ENCODE data around the gene TMEM100. TPM values are rescaled to one million over a fixed set of nuclear protein-coding genes. Genes with fewer than 3 reads are reported as not detected.

Gene TMEM100
- total and polyA plus RNA-seq, 2 donors (not counting 1 experiment from before 2014, with no cell fraction given) = 1.7 to 2.2 TPM

GRCh38 chr17:55689672-55690071 lies 33.0 kb downstream of the TMEM100 start:
- no peaks in the 10 kb centered on the region for H3K36me3 ChIP-seq (ENCODE audit: control insufficient read depth, insufficient read depth, low read length)
- TF ChIP-seq CTCF (conservative IDR thresholded peaks at IDR 0.05 in 1 of 2, IDR thresholded peaks at IDR 0.05 in 1 of 2; ENCODE audit: low read depth in 1 of 2, low read length in 2 of 2) (no peak), EZH2 (IDR thresholded peaks at IDR 0.05; ENCODE audit: low read length, missing control alignments) (no peak)
- peaks cover 5% of the 10 kb centered on the region for H3K27me3 ChIP-seq (ENCODE audit: control insufficient read depth, insufficient read depth, low read length)
- H2AFZ ChIP-seq (ENCODE audit: low read length) = no peak overlapping the region
- no peaks in the 10 kb centered on the region for H3K79me2 ChIP-seq (ENCODE audit: control insufficient read depth, insufficient read depth, low read length)
- H3K9ac ChIP-seq (ENCODE audit: insufficient read depth, low read length) = no peak overlapping the region
- no peak for DNase-seq (ENCODE audit: low read depth in 2 of 2)
- H3K4me2 ChIP-seq (ENCODE audit: extremely low read depth, insufficient read depth, low read length) = no peak overlapping the region
- H3K4me3 ChIP-seq (replicated peaks in 1 of 4; ENCODE audit: control extremely low read depth in 1 of 4, insufficient read depth in 1 of 4, low read depth in 3 of 4, low read length in 4 of 4) = no peak overlapping the region
- no peak overlapping the region for H3K27ac ChIP-seq (ENCODE audit: insufficient read depth, low read length)
- no peaks in the 10 kb centered on the region for H4K20me1 ChIP-seq (ENCODE audit: control insufficient read depth, extremely low read depth, insufficient read depth, low read length)
- no peaks in the 10 kb centered on the region for H3K9me3 ChIP-seq (ENCODE audit: control insufficient read depth, insufficient read depth, low read depth, low read length)
- no peaks in the 10 kb centered on the region for H3K4me1 ChIP-seq (ENCODE audit: control insufficient read depth, extremely low read depth, insufficient read depth, low read length)

- Histone ChIP-seq H3K36me3 (ENCODE audit: control insufficient read depth, insufficient read depth, low read length) (no peaks in the 10 kb centered on the region), H3K9ac (ENCODE audit: insufficient read depth, low read length) (no peak overlapping the region), H2AFZ (ENCODE audit: low read length) (no peak overlapping the region), H3K27ac (ENCODE audit: insufficient read depth, low read length) (no peak overlapping the region), H4K20me1 (ENCODE audit: control insufficient read depth, extremely low read depth, insufficient read depth, low read length) (no peaks in the 10 kb centered on the region), H3K4me2 (ENCODE audit: extremely low read depth, insufficient read depth, low read length) (no peak overlapping the region), H3K27me3 (ENCODE audit: control insufficient read depth, insufficient read depth, low read length) (peaks cover 6% of the 10 kb centered on the region), H3K4me3 (replicated peaks in 1 of 4; ENCODE audit: control extremely low read depth in 1 of 4, insufficient read depth in 1 of 4, low read depth in 3 of 4, low read length in 4 of 4) (no peak overlapping the region), H3K4me1 (ENCODE audit: control insufficient read depth, extremely low read depth, insufficient read depth, low read length) (no peaks in the 10 kb centered on the region), H3K9me3 (ENCODE audit: control insufficient read depth, insufficient read depth, low read depth, low read length) (no peaks in the 10 kb centered on the region), H3K79me2 (ENCODE audit: control insufficient read depth, insufficient read depth, low read length) (no peaks in the 10 kb centered on the region)
- DNase-seq (ENCODE audit: low read depth in 2 of 2) = no peak
- no peak for TF ChIP-seq EZH2 (IDR thresholded peaks at IDR 0.05; ENCODE audit: low read length, missing control alignments)
- no peak for TF ChIP-seq CTCF (conservative IDR thresholded peaks at IDR 0.05 in 1 of 2, IDR thresholded peaks at IDR 0.05 in 1 of 2; ENCODE audit: low read depth in 1 of 2, low read length in 2 of 2)
Measured at GRCh38 chr17:55688057-55688456, 34.6 kb downstream of the TMEM100 start.

GRCh38 chr17:55687037-55687436 lies 35.6 kb downstream of the TMEM100 start:
- no peak for TF ChIP-seq EZH2 (IDR thresholded peaks at IDR 0.05; ENCODE audit: low read length, missing control alignments)
- no peak for TF ChIP-seq CTCF (conservative IDR thresholded peaks at IDR 0.05 in 1 of 2, IDR thresholded peaks at IDR 0.05 in 1 of 2; ENCODE audit: low read depth in 1 of 2, low read length in 2 of 2)
- no peak overlapping the region for H3K9ac ChIP-seq (ENCODE audit: insufficient read depth, low read length)
- H3K27ac ChIP-seq (ENCODE audit: insufficient read depth, low read length) = no peak overlapping the region
- H4K20me1 ChIP-seq (ENCODE audit: control insufficient read depth, extremely low read depth, insufficient read depth, low read length) = no peaks in the 10 kb centered on the region
- H3K36me3 ChIP-seq (ENCODE audit: control insufficient read depth, insufficient read depth, low read length) = no peaks in the 10 kb centered on the region
- H3K27me3 ChIP-seq (ENCODE audit: control insufficient read depth, insufficient read depth, low read length) = peaks cover 6% of the 10 kb centered on the region
- no peak overlapping the region for H3K4me3 ChIP-seq (replicated peaks in 1 of 4; ENCODE audit: control extremely low read depth in 1 of 4, insufficient read depth in 1 of 4, low read depth in 3 of 4, low read length in 4 of 4)
- no peak for DNase-seq (ENCODE audit: low read depth in 2 of 2)
- no peak overlapping the region for H3K4me2 ChIP-seq (ENCODE audit: extremely low read depth, insufficient read depth, low read length)
- no peak overlapping the region for H2AFZ ChIP-seq (ENCODE audit: low read length)
- H3K9me3 ChIP-seq (ENCODE audit: control insufficient read depth, insufficient read depth, low read depth, low read length) = no peaks in the 10 kb centered on the region
- no peaks in the 10 kb centered on the region for H3K79me2 ChIP-seq (ENCODE audit: control insufficient read depth, insufficient read depth, low read length)
- no peaks in the 10 kb centered on the region for H3K4me1 ChIP-seq (ENCODE audit: control insufficient read depth, extremely low read depth, insufficient read depth, low read length)
